ENCODE results near the gene TASP1. TPM values are rescaled to one million over a fixed set of nuclear protein-coding genes. Genes with fewer than 3 reads are reported as not detected.

Gene TASP1
- total RNA-seq, 4 donors from 2014 or later = 3.0 to 18.1 (median 12.9) TPM

- H3K36me3 ChIP-seq = no peaks in the 10 kb centered on the region
- intact Hi-C loops (cut with DNase I; ENCODE audit: low total_unique reads) = no loop called here
- no peak overlapping the region for H3K4me3 ChIP-seq
These were observed 289.5 kb downstream of the TASP1 start for GRCh38 chr20:13349235-13349604.

GRCh38 chr20:13348311-13349234 is 290.2 kb downstream of the TASP1 start:
- H3K9me3 ChIP-seq = no peaks in the 10 kb centered on the region
- H3K27me3 ChIP-seq = no peaks in the 10 kb centered on the region
- intact Hi-C loops (cut with DNase I; ENCODE audit: low total_unique reads) = no loop called here
- in situ Hi-C loops (cut with MboI; ENCODE audit: low pct_ligation_motif_present in 1 of 4, low pct_unique_long_range_greater_than_20kb in 1 of 4, low sequenced_read_pairs in 3 of 4) = no loop called here
- no peaks in the 10 kb centered on the region for H3K4me1 ChIP-seq
- H3K36me3 ChIP-seq = no peaks in the 10 kb centered on the region
- H3K27ac ChIP-seq = no peak overlapping the region
- H3K4me3 ChIP-seq = no peak overlapping the region
- 70 to 76% methylated on average over 2 to 9 of the region's 9 CpGs for WGBS, 2 donors (ENCODE audit: low coverage in 1 of 2)
- no peak for DNase-seq
- TF ChIP-seq EP300 (IDR thresholded peaks at IDR 0.05; ENCODE audit: low read depth) (no peak), POLR2A (IDR thresholded peaks at IDR 0.05) (no peak), CTCF (IDR thresholded peaks at IDR 0.05) (no peak)

More at GRCh38 chr20:13349235-13349604, 289.5 kb downstream of the TASP1 start:
- WGBS, 2 donors (ENCODE audit: low coverage in 1 of 2) = 75 to 82% methylated on average over 4 of the region's 4 CpGs
- Histone ChIP-seq H3K27me3 (no peaks in the 10 kb centered on the region), H3K27ac (no peak overlapping the region), H3K4me1 (no peaks in the 10 kb centered on the region), H3K9me3 (no peaks in the 10 kb centered on the region)
- in situ Hi-C loops (cut with MboI; ENCODE audit: low pct_ligation_motif_present in 1 of 4, low pct_unique_long_range_greater_than_20kb in 1 of 4, low sequenced_read_pairs in 3 of 4) = no loop called here
- TF ChIP-seq CTCF (IDR thresholded peaks at IDR 0.05) (no peak), POLR2A (IDR thresholded peaks at IDR 0.05) (no peak), EP300 (IDR thresholded peaks at IDR 0.05; ENCODE audit: low read depth) (no peak), POLR2AphosphoS5 (IDR thresholded peaks at IDR 0.05) (no peak)
- DNase-seq = no peak

- 88% methylated on average over 9 of the region's 9 CpGs; no CpG with 5 or more reads in 1 of the 2 donors for WGBS, 2 donors (ENCODE audit: low coverage in 1 of 2)
- Histone ChIP-seq H3K4me1 (peaks cover 0 to under 1% (median 0%) of the 10 kb centered on the region in 4 donors), H3K36me3 (no peaks in the 10 kb centered on the region), H3K9me3 (no peaks in the 10 kb centered on the region), H3K27ac (no peak overlapping the region), H3K4me3 (no peak overlapping the region), H3K27me3 (no peaks in the 10 kb centered on the region)
- intact Hi-C loops (cut with DNase I; ENCODE audit: low total_unique reads) = no loop called here
- DNase-seq = no peak
- TF ChIP-seq CTCF (IDR thresholded peaks at IDR 0.05) (no peak), POLR2A (IDR thresholded peaks at IDR 0.05) (no peak), EP300 (IDR thresholded peaks at IDR 0.05; ENCODE audit: low read depth) (no peak), POLR2AphosphoS5 (IDR thresholded peaks at IDR 0.05) (no peak)
- in situ Hi-C loops (cut with MboI; ENCODE audit: low pct_ligation_motif_present in 1 of 4, low pct_unique_long_range_greater_than_20kb in 1 of 4, low sequenced_read_pairs in 3 of 4) = no loop called here
These were observed 294.1 kb downstream of the TASP1 start for GRCh38 chr20:13344671-13345070.

GRCh38 chr20:13342469-13343242 is 296.1 kb downstream of the TASP1 start:
- TF ChIP-seq POLR2A (IDR thresholded peaks at IDR 0.05) = no peak
- no peak for TF ChIP-seq EP300 (IDR thresholded peaks at IDR 0.05; ENCODE audit: low read depth)
- TF ChIP-seq POLR2AphosphoS5 (IDR thresholded peaks at IDR 0.05) = no peak
- no peak for TF ChIP-seq CTCF (IDR thresholded peaks at IDR 0.05)
- Histone ChIP-seq H3K4me1 (peaks cover 0 to 6% (median 0%) of the 10 kb centered on the region in 4 donors), H3K4me3 (no peak overlapping the region), H3K27me3 (no peaks in the 10 kb centered on the region), H3K9me3 (no peaks in the 10 kb centered on the region), H3K36me3 (no peaks in the 10 kb centered on the region), H3K27ac (no peak overlapping the region)
- intact Hi-C loops (cut with DNase I; ENCODE audit: low total_unique reads) (no loop called here), in situ Hi-C loops (cut with MboI; ENCODE audit: low pct_ligation_motif_present in 1 of 4, low pct_unique_long_range_greater_than_20kb in 1 of 4, low sequenced_read_pairs in 3 of 4) (no loop called here)
- 81 to 100% methylated on average over 4 to 12 of the region's 12 CpGs for WGBS, 2 donors (ENCODE audit: low coverage in 1 of 2)
- no peak for DNase-seq

Measured in transverse colon (tissue), 4 donors.